Testis (tissue), 2 donors: ENCODE measurements around the gene ANKRD55.

ENCODE experiments used
- CTCF ChIP-seq, 3 experiments: fragments of 450-650 bp in 2 of 3; fragments of 200-600 bp in 1 of 3; sonication (generic) in 1 of 3; IDR thresholded peaks; one replicate each; pipeline ENCODE4 v1.5.1; 2016 to 2019; ENCODE audit warnings: antibody characterized with exemption in 3 of 3, mild to moderate bottlenecking in 2 of 3, moderate library complexity in 1 of 3
- POLR2A ChIP-seq: fragments of 450-650 bp; IDR thresholded peaks from one replicate; pipeline ENCODE4 v1.6.1; 2017; ENCODE audit warnings: antibody characterized with exemption, mild to moderate bottlenecking, moderate library complexity

GRCh38 chr5:56088967-56089829, 143.9 kb downstream of the ANKRD55 start:
- TF ChIP-seq CTCF (IDR thresholded peaks at IDR 0.05) (no peak), POLR2A (no peak)
